ENCODE measurements around the gene OPCML. TPM values are rescaled to one million over a fixed set of nuclear protein-coding genes. Genes with fewer than 3 reads are reported as not detected.

The OPCML gene
- total and polyA plus RNA-seq, 7 donors, result 0.01 to 0.80 (median 0.07) TPM; not detected in 4

GRCh38 chr11:132772703-132773545 is 759.4 kb downstream of the OPCML start:
- DNase-seq, result no peak
- H3K27me3 ChIP-seq (ENCODE audit: insufficient read depth in 3 of 3, low read length in 2 of 3), result no peaks in the 10 kb centered on the region
- no peaks in the 10 kb centered on the region for H3K9me3 ChIP-seq
- ATAC-seq, result no peak
- intact Hi-C loops (cut with DNase I), result no loop called here
- no peak overlapping the region for H3K27ac ChIP-seq
- H3K4me3 ChIP-seq, result no peak overlapping the region
- H3K4me1 ChIP-seq, result no peaks in the 10 kb centered on the region
- WGBS, 3 donors, result 54 to 59% (median 55%) methylated on average over 19 of the region's 19 CpGs
- TF ChIP-seq CTCF (IDR thresholded peaks at IDR 0.05), result no peak
- H3K36me3 ChIP-seq (ENCODE audit: insufficient read depth in 1 of 2, low read depth in 1 of 2), result no peaks in the 10 kb centered on the region

DNA sequence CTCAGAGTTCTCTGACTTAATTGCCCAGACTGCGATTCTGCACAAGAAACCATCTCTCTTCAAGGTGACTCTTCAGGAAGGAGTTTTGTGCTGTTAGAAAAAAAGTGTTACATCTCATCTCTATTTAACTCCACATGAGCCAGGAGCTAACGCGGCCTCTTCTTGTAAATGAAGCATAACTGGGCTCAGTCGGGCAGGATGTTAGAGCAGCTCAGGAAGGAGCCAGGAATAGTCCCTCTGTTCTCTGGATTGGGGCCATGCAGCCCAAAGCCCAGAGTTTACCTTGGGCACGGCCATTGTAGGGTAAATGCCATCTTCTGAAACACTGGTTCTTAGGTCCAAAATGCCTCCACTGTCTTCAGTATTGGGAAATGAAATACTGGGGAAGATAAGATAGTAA is 760.6 kb downstream of the OPCML start:
- intact Hi-C loops (cut with DNase I), result no loop called here
- 53 to 61% (median 60%) methylated on average over 5 of the region's 5 CpGs for WGBS, 3 donors
- DNase-seq, result no peak

DNA sequence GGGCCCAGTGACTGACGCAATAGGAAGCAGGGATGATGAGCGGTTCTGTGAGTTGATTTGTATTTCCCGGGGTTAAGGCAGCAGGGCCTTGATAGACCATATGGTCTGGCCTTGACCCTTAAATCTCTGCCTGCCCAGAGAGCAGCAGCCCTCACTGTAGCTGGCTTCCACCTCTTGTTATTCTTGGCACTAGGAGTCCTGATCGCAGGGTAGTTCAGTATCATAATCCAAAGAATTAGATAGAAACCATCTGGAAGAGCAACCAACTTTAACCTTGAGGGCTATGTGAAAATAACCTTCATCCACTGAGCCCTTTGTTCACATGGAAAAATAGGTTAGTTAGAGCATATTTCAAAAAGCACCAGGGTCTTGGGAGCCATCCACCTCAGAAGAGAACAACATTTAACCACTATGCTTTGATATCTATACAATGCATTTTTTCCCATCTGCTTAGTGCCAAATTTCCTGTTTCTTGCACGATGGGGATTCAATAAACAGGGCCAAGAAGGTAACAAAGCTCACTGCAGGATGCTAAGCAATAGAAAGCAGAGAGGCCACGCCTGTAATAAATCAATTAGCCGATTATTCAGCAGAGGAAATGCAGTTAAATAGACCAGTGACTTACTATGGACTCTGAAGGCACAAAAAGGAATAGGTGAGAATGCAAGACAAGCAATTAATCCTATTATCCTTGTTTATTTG is 761.3 kb downstream of the OPCML start:
- Histone ChIP-seq H3K9me3 (no peaks in the 10 kb centered on the region), H3K27ac (no peak overlapping the region), H3K27me3 (ENCODE audit: insufficient read depth in 3 of 3, low read length in 2 of 3) (no peaks in the 10 kb centered on the region), H3K4me1 (no peaks in the 10 kb centered on the region), H3K4me3 (no peak overlapping the region), H3K36me3 (ENCODE audit: insufficient read depth in 1 of 2, low read depth in 1 of 2) (no peaks in the 10 kb centered on the region)
- intact Hi-C loops (cut with DNase I), result no loop called here
- no peak for TF ChIP-seq CTCF (IDR thresholded peaks at IDR 0.05)
- DNase-seq (no peak), ATAC-seq (no peak)
- WGBS, 3 donors, result 22 to 25% (median 23%) methylated on average over 7 of the region's 7 CpGs

More for the DNA sequence above, 760.6 kb downstream of the OPCML start:
- no peaks in the 10 kb centered on the region for H3K27me3 ChIP-seq (ENCODE audit: insufficient read depth in 3 of 3, low read length in 2 of 3)
- no peaks in the 10 kb centered on the region for H3K4me1 ChIP-seq
- ATAC-seq, result no peak
- H3K4me3 ChIP-seq, result no peak overlapping the region
- H3K9me3 ChIP-seq, result no peaks in the 10 kb centered on the region
- no peaks in the 10 kb centered on the region for H3K36me3 ChIP-seq (ENCODE audit: insufficient read depth in 1 of 2, low read depth in 1 of 2)
- no peak for TF ChIP-seq CTCF (IDR thresholded peaks at IDR 0.05)
- no peak overlapping the region for H3K27ac ChIP-seq

- WGBS, 3 donors, result 94 to 96% (median 96%) methylated on average over 5 of the region's 5 CpGs
Measured at GRCh38 chr11:132763503-132763902, 768.8 kb downstream of the OPCML start.

More at GRCh38 chr11:132763503-132763902, 768.8 kb downstream of the OPCML start:
- DNase-seq, result no peak
- intact Hi-C loops (cut with DNase I), result no loop called here
- TF ChIP-seq CTCF (IDR thresholded peaks at IDR 0.05), result no peak
- Histone ChIP-seq H3K4me3 (no peak overlapping the region), H3K27ac (no peak overlapping the region), H3K36me3 (ENCODE audit: insufficient read depth in 1 of 2, low read depth in 1 of 2) (no peaks in the 10 kb centered on the region), H3K27me3 (ENCODE audit: insufficient read depth in 3 of 3, low read length in 2 of 3) (no peaks in the 10 kb centered on the region), H3K4me1 (no peaks in the 10 kb centered on the region), H3K9me3 (no peaks in the 10 kb centered on the region)
- ATAC-seq, result no peak

Measured in psoas muscle (tissue), 8 donors.